ENCODE data around the gene CUBN.

CUBN gene

DNA sequence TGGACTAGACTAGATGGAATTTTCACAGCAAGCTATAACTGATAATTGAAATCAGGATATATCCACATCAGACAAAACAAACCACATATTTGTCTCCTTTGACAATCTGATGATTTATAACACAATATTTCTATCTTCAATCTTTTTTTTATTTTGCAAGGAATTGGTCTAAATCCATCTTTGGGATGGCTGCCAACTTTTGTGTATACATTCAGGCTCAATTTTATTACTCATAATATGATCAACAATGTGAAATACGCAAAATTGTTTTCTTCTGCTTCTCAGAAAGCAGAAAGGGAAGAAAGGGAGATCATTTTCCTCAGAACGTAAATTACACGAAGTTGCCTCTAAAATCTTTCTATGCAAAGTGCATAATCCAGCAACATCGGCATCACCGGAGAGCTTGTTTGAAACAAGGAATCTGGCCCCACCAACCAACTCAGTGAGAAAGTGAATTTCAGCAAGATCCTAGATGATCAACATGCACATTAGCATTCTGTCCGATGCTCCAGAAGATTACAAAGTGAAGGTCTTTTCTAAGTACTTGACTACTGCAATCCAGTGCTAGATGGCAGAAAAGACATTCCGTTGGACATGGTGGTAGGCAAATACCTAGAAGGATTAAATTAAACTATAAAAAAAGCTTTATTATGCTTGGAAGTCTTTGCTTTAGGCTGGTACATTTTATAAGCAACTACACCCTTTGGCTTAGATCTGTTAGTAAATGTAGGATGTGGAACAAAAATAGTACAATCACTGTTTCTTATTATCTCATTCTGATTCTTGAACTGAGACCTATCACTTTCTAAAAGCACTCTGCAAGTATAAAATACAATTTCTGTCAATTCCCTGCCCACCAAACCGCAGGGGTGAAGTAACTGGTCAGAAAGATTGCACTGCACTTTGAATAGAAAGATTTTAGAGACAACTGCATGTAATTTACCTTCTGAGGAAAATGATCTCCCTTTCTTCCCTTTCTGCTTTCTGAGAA is 186.0 kb downstream of the CUBN start:
- no peak for DNase-seq

DNA sequence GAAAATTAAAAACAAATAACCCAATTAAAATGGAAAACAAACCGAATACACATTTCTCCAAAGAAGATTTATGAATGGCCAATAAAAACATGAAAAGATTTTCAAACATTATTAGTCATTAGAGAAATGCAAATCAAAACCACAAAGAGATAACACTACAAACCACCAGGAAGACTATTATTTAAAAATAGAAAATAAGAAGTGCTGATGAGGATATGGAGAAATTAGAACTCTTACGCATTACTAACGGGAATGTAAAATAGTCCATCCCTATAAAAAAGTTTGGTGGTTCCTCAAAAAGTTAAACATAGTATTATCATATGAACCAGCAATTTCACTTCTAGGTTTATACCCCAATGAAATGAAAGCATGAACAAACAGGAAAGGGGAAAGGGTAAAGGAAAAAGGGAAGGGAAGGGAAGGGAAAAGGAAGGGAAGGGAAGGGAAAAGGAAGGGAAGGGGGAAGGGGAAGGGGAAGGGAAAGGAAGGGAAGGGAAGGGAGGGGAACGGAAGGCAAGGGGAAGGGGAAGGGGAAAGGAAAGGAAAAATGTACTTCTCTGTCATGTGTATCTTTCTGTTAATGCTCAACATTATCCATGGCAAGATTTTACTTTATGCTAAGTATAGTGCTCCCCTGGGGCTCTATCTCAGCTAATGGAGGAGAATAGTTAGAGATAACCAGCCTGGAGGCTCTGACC is 187.1 kb downstream of the CUBN start:
- no peak for DNase-seq

- DNase-seq, result no peak
Measured at GRCh38 chr10:16941870-16942269, 187.7 kb downstream of the CUBN start.

DNA sequence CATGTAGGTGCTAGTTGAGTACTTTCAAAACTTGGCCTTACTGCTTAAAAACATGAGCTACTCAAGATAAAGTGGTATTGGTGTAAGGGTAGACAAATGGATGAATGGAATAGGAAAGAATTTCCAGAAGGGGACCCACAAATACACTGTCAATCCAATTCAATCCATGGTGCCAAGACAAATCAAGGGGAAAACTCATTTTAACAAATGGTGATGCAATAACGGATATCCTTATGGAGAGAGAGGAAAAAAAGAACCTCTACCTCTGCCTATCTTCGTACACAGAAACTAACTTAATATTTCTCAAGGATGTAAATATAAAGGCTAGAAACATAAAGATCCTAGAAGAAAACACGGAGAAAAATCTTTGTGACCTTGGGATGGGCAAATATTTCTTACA is 188.5 kb downstream of the CUBN start:
- DNase-seq, result no peak

- no peak for DNase-seq
Measured at GRCh38 chr10:16938952-16939351, 190.7 kb downstream of the CUBN start.

DNA sequence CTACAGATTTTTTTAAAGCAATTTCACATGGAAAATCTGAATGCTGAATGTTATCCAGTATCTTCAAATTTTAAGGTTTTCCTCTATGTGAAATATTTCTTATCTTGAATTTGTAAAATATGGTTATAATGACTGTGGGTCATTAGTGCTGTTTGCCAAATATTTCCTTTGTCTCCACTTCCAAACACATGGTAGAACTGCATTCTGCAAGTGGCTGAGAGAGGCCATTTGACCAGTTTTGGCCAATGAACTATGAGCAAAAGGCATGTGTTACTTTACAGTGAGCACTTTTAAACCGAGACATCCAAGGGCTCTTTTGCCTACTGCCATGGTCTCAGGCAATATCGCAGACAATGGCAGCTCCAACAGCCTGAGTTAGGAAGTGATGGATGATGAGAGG is 195.2 kb downstream of the CUBN start:
- no peak for DNase-seq

GRCh38 chr10:16933783-16934182 is 195.8 kb downstream of the CUBN start:
- no peak for DNase-seq

- no peak for DNase-seq
Measured at GRCh38 chr10:16931930-16932329, 197.7 kb downstream of the CUBN start.

DNA sequence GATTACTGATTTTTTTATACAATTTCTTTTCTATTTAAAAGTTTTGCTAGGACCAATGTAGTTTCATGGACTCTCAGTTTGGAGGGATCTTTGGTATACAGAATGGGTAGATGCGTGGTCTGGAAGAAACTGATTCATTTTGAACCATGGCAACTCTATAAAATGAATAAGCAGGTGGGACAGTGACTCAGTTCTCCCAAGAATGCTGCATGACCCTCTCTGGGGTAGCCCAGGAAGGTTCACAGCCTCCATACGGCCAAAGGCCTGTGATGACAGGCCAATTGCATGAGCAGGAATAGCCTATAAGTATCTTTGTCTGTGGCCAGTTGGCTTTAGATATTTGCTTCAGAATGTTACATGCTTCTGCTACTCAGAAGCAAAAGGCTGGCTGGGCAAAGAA is 199.1 kb downstream of the CUBN start:
- no peak for DNase-seq

GRCh38 chr10:16929069-16929468 is 200.5 kb downstream of the CUBN start:
- DNase-seq, result no peak

GRCh38 chr10:16927546-16927945 is 202.1 kb downstream of the CUBN start:
- no peak for DNase-seq

DNA sequence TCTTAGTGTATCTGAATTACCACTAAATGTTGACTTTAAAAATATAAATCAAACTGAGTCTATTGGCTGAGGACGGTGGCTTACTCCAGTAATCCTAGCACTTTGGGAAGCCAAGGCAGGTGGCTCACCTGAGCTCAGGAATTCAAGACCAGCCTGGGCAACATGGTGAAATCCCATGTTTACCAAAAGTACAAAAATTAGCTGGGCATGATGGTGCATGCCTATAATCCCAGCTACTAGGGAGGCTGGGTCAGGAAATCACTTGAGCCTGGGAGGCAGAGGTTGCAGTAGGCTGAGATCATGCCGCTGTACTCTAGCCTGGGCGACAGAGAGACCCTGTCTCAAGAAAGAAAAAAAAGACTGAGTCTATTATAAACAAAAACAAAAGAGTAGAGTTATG is 205.9 kb downstream of the CUBN start:
- no peak for DNase-seq

- no peak for DNase-seq
Measured at GRCh38 chr10:16923309-16923708, 206.3 kb downstream of the CUBN start.

DNA sequence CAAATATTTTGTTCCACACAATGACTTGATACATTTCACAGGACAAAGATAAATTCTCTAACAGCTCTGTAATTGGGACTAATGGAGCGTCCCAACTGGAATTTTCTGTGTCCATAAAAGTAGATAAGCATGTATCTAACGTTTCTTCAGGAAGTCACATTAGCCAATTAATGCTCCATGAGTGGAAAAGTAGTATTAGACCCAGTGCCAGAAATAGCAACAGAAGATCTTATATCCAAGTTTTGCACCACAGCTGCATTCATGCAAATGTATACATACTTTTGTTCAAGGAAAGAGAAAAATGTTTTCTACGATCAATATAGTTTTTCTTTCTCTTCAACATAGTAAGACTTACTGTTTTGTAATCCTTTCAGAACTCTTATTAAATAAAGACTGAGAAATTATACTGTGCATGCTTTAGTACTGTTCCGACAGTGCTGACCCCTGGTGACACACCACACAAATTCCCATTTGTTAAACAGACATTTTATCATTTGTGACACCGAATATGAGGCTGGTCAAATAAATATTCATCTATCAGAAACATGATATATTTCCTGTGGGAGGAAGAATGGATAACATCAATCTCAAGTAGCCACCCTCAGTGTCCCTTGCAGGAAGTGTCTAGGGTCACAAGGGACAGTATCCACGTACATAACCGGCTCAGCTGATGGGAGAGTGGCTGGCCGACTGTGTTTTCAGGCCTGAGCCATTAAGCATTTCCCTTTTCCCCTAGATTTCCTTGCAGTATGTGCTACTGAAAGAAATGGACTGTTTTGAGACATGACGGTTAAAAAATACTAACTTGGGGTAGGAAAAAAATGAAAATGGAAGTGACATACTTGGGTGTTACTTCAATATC is 210.3 kb downstream of the CUBN start:
- no peak for DNase-seq

DNA sequence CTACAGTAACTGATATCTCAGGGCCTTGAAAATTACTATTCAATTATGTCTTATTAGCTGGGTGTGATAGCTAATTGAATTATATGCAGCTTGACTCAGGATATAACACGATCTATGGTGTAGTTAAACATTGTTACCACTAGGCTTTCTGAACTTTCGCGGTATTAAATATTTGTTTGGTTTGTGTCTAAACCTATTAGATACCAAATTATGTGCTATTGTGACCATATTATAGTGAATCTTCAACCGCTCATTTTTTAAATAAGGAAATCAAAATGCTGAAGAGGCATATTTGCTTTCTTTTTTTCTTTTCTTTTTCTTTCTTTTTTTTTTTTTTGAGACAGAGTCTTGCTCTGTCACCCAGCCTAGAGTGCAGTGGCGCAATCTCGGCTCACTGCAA is 213.1 kb downstream of the CUBN start:
- no peak for DNase-seq

DNA sequence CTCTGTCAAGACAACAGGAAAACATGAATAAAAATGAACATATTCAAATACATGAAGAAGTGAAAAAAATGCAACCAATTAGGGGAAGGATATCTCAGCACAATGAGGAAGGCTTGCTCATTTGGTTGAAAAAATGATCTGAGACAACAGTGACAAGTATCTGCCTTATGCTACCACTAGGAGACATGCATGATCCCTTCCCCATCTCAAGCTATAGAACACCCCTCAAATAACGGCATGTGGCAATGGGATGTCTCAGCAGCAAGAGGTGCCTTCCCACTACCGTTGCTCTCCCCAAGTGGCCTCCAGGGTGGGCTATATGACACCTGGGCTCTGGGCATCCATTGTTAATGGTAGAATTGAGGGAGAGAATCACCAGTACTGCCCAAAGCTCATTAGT is 214.3 kb downstream of the CUBN start:
- no peak for DNase-seq

GRCh38 chr10:16913266-16913665 is 216.3 kb downstream of the CUBN start:
- no peak for DNase-seq

GRCh38 chr10:16910793-16911164 is 218.8 kb downstream of the CUBN start:
- DNase-seq, result no peak

- DNase-seq, result no peak
Measured at GRCh38 chr10:16909961-16910792, 219.4 kb downstream of the CUBN start.

GRCh38 chr10:16909271-16909767 is 220.3 kb downstream of the CUBN start:
- no peak for DNase-seq

- DNase-seq, result no peak
Measured at GRCh38 chr10:16907687-16908086, 221.9 kb downstream of the CUBN start.

GRCh38 chr10:16905320-16905719 is 224.3 kb downstream of the CUBN start:
- DNase-seq, result no peak
